GM18909 (cell line): ENCODE data around the gene GHR.
A peak's percentile ranks its signal among the peaks of the same experiment; 100 is the strongest.

Experiments
- ATAC-seq: cut with Tn5 transposase; IDR thresholded peaks from one replicate; pipeline ENCODE4 v1.9.1; 2021; ENCODE audit warnings: mild to moderate bottlenecking; ENCODE audit not compliant: unreplicated experiment, poor library complexity

GHR gene

GRCh38 chr5:42756606-42757601, 333.7 kb downstream of the GHR start, which contains the start of gene CCDC152:
CCDC152 (plus strand) TSS chr5:42756818; CDS start chr5:42759122, 2,304 bp downstream.
- ATAC-seq: peak; percentile 98

GRCh38 chr5:42759456-42759855, 336.2 kb downstream of the GHR start:
- ATAC-seq: no peak

GRCh38 chr5:42760426-42760825, 337.2 kb downstream of the GHR start:
- ATAC-seq: no peak

- ATAC-seq: no peak
Measured at GRCh38 chr5:42761791-42762190, 338.6 kb downstream of the GHR start.

GRCh38 chr5:42767491-42768105, 344.4 kb downstream of the GHR start:
- ATAC-seq: peak; percentile 66

GRCh38 chr5:42768106-42768504, 344.9 kb downstream of the GHR start:
- no peak for ATAC-seq

GRCh38 chr5:42770003-42770402, 346.8 kb downstream of the GHR start:
- no peak for ATAC-seq
